Lower leg skin (tissue), 4 donors: ENCODE data around the gene REELD1. TPM values are rescaled to one million over a fixed set of nuclear protein-coding genes. Genes with fewer than 3 reads are reported as not detected.

Source experiments
- DNase-seq, 2 donors: peaks; one replicate each; pipeline ENCODE4 v3.0.0-alpha.2; 2019; ENCODE audit warnings: low spot score in 2 of 2
- H3K4me3 ChIP-seq: fragments of 200-600 bp; sonication (generic); 2 replicates; pipeline ENCODE4 v1.5.1; 2017; ENCODE audit warnings: mild to moderate bottlenecking, low read depth; ENCODE audit not compliant: poor library complexity, severe bottlenecking
- CTCF ChIP-seq, 3 donors: fragments of 450-650 bp; IDR thresholded peaks; one replicate each; pipeline ENCODE4 v1.5.1; 2016; ENCODE audit warnings: antibody characterized with exemption in 3 of 3, mild to moderate bottlenecking in 3 of 3, moderate library complexity in 2 of 3
- POLR2A ChIP-seq, 2 donors: fragments of 450-650 bp; IDR thresholded peaks; one replicate each; pipeline ENCODE4 v1.6.1; 2016 to 2017; ENCODE audit warnings: antibody characterized with exemption in 2 of 2, mild to moderate bottlenecking in 1 of 2, moderate library complexity in 1 of 2
- WGBS, 2 donors: methylation state at CpG; one replicate each; pipeline ENCODE4 v1.1.5; 2018; 5-methylcytosine and 5-hydroxymethylcytosine counted together
- intact Hi-C: fragments of 100-400 bp; cut with DNase I; formaldehyde crosslinking; loops from one replicate; pipeline ENCODE4 v1.15.0; 2023; ENCODE audit warnings: low total_unique reads
- total RNA-seq, 4 donors: library from RNA; depleted of rRNA; stranded (reverse); fragments of >200 nt; gene quantifications; one replicate each; pipeline ENCODE4 v1.1.0, GENCODE V29; 2016

REELD1 gene
- total RNA-seq, 4 donors from 2014 or later: 0.96 TPM; not detected in 3

- intact Hi-C loops: no loop called here
- no peak overlapping the region for H3K4me3 ChIP-seq
- 97 to 99% methylated on average over 3 of the region's 3 CpGs for WGBS, 2 donors
- DNase-seq: no peak
- TF ChIP-seq CTCF (IDR thresholded peaks at IDR 0.05): no peak
- TF ChIP-seq POLR2A (IDR thresholded peaks at IDR 0.05): no peak
Measured at GRCh38 chr4:146271466-146271865, 57.1 kb downstream of the REELD1 start.

GRCh38 chr4:146273204-146273901 is 59.0 kb downstream of the REELD1 start:
- DNase-seq: no peak
- TF ChIP-seq CTCF (IDR thresholded peaks at IDR 0.05) (no peak), POLR2A (IDR thresholded peaks at IDR 0.05) (no peak)
- intact Hi-C loops: no loop called here
- 92 to 93% methylated on average over 5 of the region's 5 CpGs for WGBS, 2 donors
- H3K4me3 ChIP-seq: no peak overlapping the region

- intact Hi-C loops: no loop called here
- 97% methylated on average over 1 of the region's 1 CpG for WGBS, 2 donors
- no peak for DNase-seq
- TF ChIP-seq CTCF (IDR thresholded peaks at IDR 0.05) (no peak), POLR2A (IDR thresholded peaks at IDR 0.05) (no peak)
- no peak overlapping the region for H3K4me3 ChIP-seq
Measured at GRCh38 chr4:146274774-146275173, 60.4 kb downstream of the REELD1 start.

- DNase-seq: no peak
- H3K4me3 ChIP-seq: no peak overlapping the region
- TF ChIP-seq CTCF (IDR thresholded peaks at IDR 0.05): no peak
- no peak for TF ChIP-seq POLR2A (IDR thresholded peaks at IDR 0.05)
- intact Hi-C loops: no loop called here
Measured at GRCh38 chr4:146275370-146275769, 61.0 kb downstream of the REELD1 start.

- WGBS, 2 donors: 81 to 88% methylated on average over 1 of the region's 1 CpG
- H3K4me3 ChIP-seq: no peak overlapping the region
- DNase-seq: no peak
- intact Hi-C loops: no loop called here
- TF ChIP-seq POLR2A (IDR thresholded peaks at IDR 0.05): no peak
- no peak for TF ChIP-seq CTCF (IDR thresholded peaks at IDR 0.05)
Measured at GRCh38 chr4:146278986-146279385, 64.6 kb downstream of the REELD1 start.

Other genes starting within 250 kb of the REELD1 start
- gene LSM6, start 38.8 kb upstream of the REELD1 start, total RNA-seq: 10 to 100 TPM; 17.2 to 34.6 (median 23.0) TPM